Measurements from ENCODE around the gene ZFHX2.

Gene ZFHX2

DNA sequence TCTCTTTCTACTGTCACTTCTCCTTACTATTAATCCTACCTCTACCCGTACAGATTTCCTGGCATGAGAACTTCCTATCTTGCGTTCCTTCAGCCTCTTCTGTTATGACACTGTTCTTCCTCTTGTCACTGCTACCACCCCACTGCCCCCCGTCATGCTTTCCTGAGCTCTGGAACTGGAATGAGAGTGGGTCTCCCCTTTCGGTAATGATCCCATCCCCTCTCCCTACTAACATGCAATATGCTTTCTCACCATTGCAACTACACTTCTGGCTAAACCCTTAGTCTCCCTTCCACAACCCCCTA is 20.9 kb upstream of the ZFHX2 start:
- no peak for DNase-seq

DNA sequence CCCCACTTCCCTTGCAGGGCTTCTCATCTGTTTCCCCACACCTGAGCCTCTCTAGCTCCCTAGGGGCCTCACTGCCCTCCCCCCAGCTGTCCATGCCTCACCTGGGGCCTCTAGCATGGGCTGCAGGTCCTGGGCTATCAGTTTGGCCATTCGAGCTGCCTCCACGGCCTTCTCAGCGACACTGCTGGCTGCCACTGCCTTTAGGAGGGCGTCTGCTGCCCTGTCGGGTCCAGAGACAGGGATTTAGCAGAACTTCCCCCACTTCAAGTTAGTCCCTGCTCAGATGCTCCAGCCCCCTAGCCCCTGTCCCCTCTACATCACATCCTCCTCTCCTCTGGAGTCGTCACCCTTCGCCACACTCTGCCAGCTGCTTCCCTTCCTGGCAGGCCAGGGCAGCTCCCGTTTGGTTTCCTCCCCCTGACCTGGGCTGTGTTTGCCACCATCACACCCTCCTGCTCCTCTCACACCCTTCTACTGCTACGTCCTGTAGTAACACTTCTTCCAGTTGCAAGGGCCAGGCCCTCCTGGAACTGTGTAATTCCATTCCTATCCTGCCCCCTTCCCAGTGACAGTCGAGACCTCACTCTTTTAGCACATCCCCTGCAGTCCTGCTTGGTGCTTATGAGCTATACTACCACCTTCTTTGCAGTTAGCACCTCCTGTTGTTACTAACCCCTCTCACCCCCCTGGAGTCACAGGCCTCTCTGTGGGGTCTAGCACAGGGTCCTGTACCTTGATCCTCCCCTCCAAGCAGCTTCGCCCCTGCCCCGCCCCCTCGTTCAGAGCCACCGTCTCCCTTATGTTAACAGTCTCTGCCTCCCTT is 20.3 kb upstream of the ZFHX2 start:
- DNase-seq = no peak

- DNase-seq = no peak
Measured at GRCh38 chr14:23570806-23571483, 19.4 kb upstream of the ZFHX2 start.

- DNase-seq = no peak
Measured at GRCh38 chr14:23569443-23570151, 18.0 kb upstream of the ZFHX2 start.

DNA sequence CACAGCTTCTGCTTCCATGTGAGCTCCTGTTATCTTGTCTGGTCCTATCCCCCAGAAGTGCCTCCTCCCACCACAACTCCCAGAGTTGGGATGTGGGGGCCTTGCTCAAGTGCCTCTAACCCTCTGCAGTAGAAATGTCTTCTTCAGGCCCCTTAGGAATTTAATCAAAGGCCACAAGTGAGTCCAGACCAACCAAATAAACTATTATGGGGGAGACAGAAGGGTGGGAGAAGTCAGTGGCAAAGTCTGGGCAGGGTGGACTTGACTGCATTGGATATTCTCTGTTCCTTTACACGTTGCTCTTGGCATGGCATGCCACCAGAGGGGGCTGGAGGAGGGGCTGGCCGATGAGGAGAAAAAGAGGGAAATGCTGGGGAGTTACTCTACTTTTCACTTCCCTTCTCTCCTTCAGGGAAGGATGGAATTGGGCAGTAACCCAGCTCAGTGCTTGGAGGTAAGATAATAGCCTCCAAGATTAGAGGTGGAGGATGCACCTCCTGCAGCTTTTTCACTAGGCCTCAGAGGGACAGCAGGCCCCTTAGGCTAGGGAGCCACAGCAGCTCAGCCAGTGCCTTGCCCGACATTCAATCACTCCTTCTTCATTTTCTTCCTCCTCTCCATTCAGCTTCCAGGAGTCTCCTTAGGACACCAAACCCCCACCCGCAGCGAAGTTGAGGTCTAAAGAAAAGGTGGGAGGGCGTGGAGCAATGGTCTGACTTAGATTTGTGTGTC is 17.2 kb upstream of the ZFHX2 start:
- DNase-seq = no peak

GRCh38 chr14:23568021-23568599 is 16.5 kb upstream of the ZFHX2 start:
- DNase-seq = no peak

- DNase-seq = no peak
Measured at GRCh38 chr14:23567186-23568020, 15.8 kb upstream of the ZFHX2 start, which contains the start of gene AP1G2. Gene AP1G2, minus strand, starts transcription at chr14:23567791. Its CDS starts 477 bp downstream, at chr14:23567314.

- DNase-seq = no peak
Measured at GRCh38 chr14:23566778-23567185, 15.2 kb upstream of the ZFHX2 start.

DNA sequence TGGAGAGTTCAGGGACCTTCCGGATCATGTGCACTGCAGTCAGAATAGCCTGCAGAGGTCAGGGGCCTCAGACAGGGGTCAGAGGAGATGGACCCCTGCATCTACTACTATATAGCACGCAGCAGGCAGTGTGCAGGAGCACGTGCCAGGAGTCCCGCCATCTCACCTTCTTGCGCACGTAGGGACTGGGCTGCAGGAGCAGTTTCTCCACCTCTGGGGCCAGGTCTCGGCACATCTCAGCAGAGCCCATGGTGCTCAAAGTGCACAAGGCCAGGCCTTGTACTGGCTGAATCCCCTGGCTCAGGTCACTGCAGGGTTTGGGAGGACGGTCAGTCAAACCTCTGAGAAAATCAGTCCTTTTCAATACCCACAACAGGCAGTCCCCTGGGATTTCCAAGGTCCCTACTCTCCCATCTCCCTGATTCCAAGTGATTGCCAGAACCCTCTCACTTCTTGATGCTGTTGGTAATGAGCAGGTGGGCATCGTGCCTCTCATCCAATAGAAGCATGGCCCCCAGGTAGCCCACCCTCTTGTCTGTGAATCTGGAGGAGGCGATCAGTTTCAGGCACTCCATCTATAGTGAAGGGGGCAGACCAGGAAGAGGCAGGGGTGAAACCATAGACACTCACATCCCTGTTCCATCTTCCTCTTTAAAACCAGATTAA is 14.7 kb upstream of the ZFHX2 start:
- DNase-seq = no peak

DNA sequence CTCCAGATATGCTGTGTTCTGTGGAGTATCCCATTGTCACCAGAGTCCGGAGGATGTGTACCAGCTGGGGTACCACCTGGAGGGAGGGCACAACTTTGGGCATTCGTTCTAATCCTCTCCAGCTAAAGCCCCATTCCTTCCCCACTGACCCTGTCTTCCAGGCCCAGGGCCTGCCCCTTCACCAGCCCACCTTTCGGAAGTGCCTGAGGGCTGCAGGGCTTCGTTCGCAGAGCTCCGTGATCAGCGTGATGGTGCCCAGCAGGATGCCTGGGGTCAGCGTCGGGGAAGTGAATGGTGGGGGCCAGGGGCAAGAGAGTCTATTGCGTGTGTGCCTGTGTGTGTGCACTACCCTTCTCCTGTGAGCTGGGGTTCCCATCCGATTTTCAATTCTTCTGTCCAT is 14.1 kb upstream of the ZFHX2 start:
- no peak for DNase-seq

GRCh38 chr14:23564876-23565275 is 13.3 kb upstream of the ZFHX2 start:
- DNase-seq = no peak

- no peak for DNase-seq
Measured at GRCh38 chr14:23564181-23564812, 12.7 kb upstream of the ZFHX2 start.

DNA sequence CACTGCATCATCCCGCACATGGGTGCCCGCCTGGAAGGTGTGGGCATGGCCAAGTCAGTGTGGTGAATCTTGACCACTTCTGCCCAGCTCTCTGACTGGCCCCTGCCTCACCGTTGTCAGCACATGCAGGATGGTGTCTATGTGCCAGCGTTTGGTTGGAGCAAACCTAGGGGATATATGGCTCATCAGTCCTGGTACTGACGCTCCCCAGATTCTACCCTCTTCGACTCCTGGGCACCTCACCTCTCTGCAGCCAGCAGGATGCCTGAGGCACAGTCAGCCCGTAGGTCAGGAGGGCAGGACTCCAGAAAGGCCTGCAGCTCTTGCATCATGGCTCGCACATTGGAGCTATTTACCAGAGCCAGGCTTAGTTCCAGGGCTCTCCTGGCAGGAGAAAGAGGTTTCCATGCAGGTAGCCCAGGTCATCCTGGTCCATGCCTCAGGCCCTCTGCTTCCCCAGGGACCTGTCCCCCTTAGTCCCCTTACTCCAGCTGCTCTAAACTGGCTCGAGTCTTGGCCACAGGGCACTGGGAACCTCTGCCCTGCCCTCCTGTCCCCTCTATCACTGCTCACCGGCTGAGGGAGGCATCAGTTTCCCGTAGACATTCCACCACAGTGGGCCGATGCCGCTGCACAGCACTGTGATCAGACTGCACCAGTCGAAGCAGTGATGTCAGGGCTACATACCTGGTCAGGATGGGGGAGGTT is 12.1 kb upstream of the ZFHX2 start:
- no peak for DNase-seq

- no peak for DNase-seq
Measured at GRCh38 chr14:23562822-23563472, 11.4 kb upstream of the ZFHX2 start.

DNA sequence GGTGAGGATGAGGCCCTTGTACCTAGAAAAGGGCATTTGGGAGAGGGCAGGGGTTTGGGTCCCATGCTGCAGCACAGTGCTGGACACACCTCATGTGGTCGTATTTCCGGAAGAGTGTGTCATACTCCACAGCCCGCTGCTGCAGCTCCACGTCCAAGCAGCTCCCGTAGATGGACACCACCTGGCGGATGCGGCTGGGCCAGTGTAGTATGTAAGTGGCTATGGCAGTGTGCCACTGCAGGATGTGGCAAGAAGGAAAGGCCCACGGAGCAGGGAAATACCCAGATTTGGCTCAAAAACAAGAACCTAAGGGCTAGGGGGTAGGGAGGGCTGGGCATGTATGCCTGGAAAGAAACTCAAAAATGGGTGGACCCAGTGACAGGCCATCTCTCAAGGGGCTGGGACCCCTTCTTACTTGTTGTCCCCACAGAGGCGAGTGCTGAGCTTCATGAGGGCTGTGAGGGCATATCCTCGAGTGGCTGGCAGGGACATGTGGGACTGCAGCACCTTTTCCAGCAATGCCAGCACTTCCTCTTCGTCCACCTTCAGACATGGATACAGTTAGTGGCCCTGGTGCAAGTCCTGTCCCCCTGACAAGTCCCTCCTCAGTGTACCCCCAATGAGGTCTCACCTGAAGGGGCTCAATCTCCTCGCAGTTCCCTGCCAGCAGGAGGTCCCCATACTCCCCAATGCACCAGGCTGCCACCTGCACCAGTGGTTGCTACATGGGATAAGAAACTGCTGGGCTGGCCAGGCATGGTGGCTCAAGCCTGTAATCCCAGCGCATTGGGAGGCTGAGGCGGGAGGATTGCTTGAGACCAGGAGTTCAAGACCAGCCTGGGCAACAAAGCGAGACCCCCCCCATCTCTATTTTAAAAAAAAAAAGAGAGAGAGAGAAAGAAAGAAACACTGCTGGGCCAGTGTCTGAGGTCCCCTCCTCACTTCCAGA is 10.6 kb upstream of the ZFHX2 start:
- no peak for DNase-seq

DNA sequence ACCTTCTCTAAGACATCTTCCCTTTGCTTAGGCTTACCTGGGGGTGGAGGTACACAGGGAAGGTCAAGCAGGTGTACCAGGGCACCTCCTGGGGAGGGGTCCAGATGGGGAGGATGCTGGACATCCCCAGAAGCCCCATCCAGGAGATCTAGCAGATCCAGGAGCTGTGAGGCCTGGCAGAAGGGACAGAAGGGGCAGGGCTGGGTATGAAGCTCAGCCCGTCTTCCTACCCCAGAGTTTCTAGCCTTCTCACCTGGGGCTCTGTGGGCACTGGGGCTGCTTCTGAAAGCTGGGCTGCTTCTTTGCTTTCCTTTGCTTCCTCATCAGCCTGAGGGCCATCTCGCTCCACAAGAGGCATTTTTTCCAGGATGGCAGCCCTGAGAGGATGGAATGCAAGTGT is 9.7 kb upstream of the ZFHX2 start:
- DNase-seq = no peak

DNA sequence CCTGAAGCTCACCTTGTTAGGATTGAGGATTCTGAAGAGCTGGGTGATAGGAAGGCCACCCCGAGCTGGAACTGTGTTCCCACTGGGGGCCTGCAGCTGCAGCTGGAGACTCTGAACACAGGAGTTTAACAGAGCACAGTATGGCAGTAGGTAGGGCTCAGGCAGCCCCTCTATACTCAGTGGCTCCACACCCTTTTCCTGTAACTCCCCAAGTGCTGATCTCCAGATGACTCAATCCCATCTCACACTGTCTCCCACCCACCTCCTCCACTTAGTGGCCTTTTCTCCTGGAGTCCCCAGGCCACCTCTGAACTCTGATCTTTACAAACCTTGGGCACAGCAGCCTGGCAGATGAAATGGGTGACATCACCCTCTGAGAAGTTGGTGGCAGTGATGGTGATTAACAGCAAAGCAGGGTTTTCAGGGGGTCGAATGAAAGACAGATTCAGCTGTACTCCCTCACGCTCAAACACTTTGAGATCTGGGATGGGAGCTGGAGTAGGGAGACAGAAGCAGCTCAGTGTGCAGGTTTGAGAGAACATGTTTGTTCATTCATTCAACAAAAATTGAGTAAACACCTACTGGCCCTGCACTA is 8.5 kb upstream of the ZFHX2 start:
- DNase-seq = no peak
